ENCODE measurements around the gene AP1S1.
"Not testable (repeated sequence)": the region's sequence is repeated elsewhere in the genome, so short reads cannot be mapped to it uniquely, and the experiment has no call there.

The AP1S1 gene

DNA sequence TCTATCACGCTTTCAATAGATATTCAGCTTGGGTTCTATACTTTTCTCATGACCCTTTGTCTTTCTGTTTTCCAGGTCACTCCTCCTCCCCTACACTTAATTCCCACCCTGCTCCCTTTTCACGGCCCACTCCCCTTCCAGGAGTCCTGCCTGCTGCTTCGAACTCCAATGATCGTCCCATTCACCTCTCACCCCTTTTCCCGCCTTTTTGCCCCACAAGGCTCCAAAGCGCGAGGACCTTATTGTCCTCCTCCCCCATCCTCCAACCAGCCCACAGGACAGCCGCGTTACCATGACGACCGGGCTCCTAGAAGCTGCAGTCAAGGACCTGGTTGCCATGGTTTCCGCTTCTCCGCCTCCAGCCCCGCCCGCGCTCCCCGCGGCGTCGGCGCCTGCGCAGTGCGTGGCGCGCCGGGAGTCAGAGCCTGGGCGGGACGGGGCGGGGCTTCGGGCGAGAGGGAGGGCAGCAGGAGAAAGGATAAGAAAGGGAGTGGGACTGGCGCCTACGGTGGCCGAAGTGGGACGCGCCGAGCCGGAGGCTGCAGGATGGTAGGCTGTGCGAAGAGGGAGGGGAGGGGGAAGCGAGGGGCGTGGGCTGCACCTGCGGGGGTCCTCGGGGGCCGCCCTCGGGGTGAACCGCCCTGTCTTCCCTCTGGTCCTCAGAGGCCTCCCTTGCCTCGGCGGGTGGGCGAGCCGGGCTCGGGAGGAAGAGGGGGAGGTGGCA, at the start of gene AP1S1:
TSS of gene AP1S1 (plus strand) at position 508 of the 724 bp plus-strand sequence. CDS start at position 547, 39 bp downstream.
- Histone ChIP-seq H3K27ac (peak within 1 kb of the TSS in 1 of 2 donors; percentile 22), H3K36me3 (peaks cover 16 to 23% (median 17%) of the 10 kb centered on the region in 3 donors), H3K27me3 (peaks cover 0 to 27% of the 10 kb centered on the region in 2 donors), H3K4me3 (peak within 1 kb of the TSS; percentile 74 to 77), H3K9me3 (no peaks in the 10 kb centered on the region), H3K4me1 (peaks cover 0 to 18% (median 9%) of the 10 kb centered on the region in 4 donors)
- intact Hi-C loops (cut with DNase I; ENCODE audit: low total_unique reads), result no loop called here
- peak; percentile 88 to 95 for DNase-seq
- TF ChIP-seq, protein P1, sequence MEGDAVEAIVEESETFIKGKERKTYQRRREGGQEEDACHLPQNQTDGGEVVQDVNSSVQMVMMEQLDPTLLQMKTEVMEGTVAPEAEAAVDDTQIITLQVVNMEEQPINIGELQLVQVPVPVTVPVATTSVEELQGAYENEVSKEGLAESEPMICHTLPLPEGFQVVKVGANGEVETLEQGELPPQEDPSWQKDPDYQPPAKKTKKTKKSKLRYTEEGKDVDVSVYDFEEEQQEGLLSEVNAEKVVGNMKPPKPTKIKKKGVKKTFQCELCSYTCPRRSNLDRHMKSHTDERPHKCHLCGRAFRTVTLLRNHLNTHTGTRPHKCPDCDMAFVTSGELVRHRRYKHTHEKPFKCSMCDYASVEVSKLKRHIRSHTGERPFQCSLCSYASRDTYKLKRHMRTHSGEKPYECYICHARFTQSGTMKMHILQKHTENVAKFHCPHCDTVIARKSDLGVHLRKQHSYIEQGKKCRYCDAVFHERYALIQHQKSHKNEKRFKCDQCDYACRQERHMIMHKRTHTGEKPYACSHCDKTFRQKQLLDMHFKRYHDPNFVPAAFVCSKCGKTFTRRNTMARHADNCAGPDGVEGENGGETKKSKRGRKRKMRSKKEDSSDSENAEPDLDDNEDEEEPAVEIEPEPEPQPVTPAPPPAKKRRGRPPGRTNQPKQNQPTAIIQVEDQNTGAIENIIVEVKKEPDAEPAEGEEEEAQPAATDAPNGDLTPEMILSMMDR (IDR thresholded peaks at IDR 0.05), result no peak

DNA sequence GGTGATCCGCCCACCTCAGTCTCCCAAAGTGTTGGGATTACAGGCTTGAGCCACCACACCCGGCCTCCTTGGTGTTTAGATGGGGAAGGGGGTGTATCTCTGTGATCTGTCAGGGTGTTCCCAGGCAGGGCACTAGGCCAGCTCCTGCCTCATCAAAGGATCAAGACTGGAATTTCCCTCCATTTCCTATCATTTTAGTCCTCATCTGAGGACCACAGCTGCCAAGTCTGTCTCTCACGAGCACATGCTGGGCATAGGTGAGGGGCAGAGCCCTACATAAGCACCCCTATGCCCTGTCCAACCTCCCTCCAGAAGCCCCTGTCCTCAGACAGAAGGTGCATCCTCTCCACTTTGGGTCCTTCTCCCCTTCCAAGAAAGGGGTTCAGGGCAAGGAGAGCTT, 49.5 kb upstream of the AP1S1 start:
- no peaks in the 10 kb centered on the region for H3K36me3 ChIP-seq
- H3K4me3 ChIP-seq, result no peak overlapping the region
- TF ChIP-seq, protein P1 (IDR thresholded peaks at IDR 0.05), result no peak
- no peaks in the 10 kb centered on the region for H3K27me3 ChIP-seq
- DNase-seq, result no peak
- H3K27ac ChIP-seq, result no peak overlapping the region
- H3K9me3 ChIP-seq, result no peaks in the 10 kb centered on the region
- intact Hi-C loops (cut with DNase I; ENCODE audit: low total_unique reads), result no loop called here
- peaks cover 0 to 35% (median 23%) of the 10 kb centered on the region in 4 donors for H3K4me1 ChIP-seq

DNA sequence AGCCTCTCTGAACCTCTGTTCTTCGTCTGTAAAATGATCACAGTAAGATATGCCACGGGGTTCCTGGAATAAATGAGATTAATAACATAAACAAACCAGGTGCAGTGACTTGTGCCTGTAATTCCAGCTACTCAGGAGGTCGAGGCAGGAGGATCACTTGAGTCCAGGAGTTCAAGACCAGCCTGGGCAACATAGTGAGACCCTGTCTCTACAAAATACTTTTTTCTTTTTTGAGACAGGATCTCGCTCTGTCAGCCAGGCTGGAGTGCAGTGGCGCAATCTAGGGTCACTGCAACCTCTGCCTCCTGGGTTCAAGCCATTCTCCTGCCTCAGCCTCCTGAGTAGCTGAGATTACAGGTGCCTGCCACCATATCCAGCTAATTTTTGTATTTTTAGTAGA, 49.0 kb upstream of the AP1S1 start:
- H3K36me3 ChIP-seq; H3K4me3 ChIP-seq; H3K27me3 ChIP-seq; DNase-seq; H3K9me3 ChIP-seq; H3K27ac ChIP-seq; intact Hi-C loops (cut with DNase I; ENCODE audit: low total_unique reads): not testable (repeated sequence)
- H3K4me1 ChIP-seq, result peaks cover 0 to 34% (median 20%) of the 10 kb centered on the region in 4 donors

DNA sequence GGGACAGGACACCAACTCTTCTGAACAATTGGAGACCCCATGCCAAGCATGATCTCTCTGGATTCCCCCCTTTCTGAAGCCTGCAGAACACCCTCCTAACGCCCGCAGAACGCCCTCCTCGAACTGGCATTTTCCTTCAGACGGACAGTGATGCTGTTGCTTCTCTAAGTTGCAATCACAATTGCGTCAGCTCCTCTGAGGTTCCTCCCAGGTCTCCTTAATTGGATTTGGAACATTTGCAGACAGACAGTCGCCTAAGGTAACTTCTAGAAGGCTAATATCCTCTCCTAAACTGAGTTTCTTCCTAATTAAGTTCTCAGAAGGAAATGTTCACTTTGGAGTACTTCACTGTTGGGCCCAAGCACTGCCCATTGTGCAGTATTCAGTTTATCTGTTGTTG, 47.9 kb upstream of the AP1S1 start:
- intact Hi-C loops (cut with DNase I; ENCODE audit: low total_unique reads), result no loop called here

DNA sequence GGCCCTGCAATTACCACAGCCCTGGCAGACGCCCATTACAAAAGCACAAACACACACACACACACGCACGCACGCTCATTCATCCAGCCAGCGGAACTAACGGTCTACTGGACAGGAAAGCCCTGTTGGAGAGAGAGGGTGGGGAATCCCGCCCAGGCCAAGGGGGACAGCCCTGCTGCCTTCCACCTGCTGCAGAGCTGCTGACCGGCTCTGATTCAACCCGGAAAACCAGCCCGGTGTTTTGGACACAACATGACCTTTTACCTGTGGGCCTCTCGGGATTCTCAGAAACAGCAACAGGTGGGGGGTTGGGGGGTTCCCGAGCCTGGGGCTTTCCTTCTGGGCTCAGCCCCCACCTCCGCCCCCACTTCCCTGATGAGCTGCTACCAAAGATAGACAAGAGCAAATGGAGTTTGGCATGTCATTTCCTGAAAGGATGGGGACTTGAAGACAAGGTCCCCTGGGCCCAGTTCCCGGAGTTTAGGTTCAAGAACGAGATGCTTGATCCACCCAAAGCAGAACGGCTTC, 45.9 kb upstream of the AP1S1 start:
- H3K27me3 ChIP-seq, result no peaks in the 10 kb centered on the region
- H3K36me3 ChIP-seq, result no peaks in the 10 kb centered on the region
- TF ChIP-seq, protein P1 (IDR thresholded peaks at IDR 0.05), result no peak
- no peak overlapping the region for H3K4me3 ChIP-seq
- DNase-seq, result peak; percentile 68 to 81
- peak overlapping the region; percentile 57 to 68 for H3K27ac ChIP-seq
- intact Hi-C loops (cut with DNase I; ENCODE audit: low total_unique reads), result no loop called here
- H3K4me1 ChIP-seq, result peaks cover 0 to 39% (median 18%) of the 10 kb centered on the region in 4 donors
- H3K9me3 ChIP-seq, result no peaks in the 10 kb centered on the region

More for the DNA sequence above, 47.9 kb upstream of the AP1S1 start:
- H3K36me3 ChIP-seq, result no peaks in the 10 kb centered on the region
- H3K9me3 ChIP-seq, result no peaks in the 10 kb centered on the region
- no peaks in the 10 kb centered on the region for H3K27me3 ChIP-seq
- peaks cover 0 to 28% (median 10%) of the 10 kb centered on the region in 4 donors for H3K4me1 ChIP-seq
- DNase-seq, result no peak
- TF ChIP-seq, protein P1 (IDR thresholded peaks at IDR 0.05), result no peak
- H3K27ac ChIP-seq, result no peak overlapping the region
- no peak overlapping the region for H3K4me3 ChIP-seq

DNA sequence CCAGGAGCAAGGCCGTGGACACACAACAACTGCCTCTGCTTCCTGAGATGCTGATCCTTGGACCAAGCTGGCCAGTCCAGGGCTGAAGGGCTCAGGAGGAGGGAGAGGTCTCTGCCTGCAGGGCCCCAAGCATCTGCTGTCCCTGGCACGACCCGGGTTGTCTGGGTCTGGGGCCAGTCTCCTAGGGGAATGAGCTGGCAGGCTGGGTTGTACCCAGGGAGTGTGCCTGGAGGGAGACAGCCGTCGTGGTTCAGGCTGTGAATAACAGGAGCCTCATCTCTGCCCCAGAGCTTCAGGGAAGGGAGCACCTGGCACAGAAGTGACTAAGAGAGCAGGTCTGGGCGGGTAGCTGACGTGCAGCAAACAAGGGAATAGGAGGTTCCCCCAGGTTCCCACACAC, 45.3 kb upstream of the AP1S1 start:
- H3K4me3 ChIP-seq, result no peak overlapping the region
- no peaks in the 10 kb centered on the region for H3K36me3 ChIP-seq
- TF ChIP-seq, protein P1 (IDR thresholded peaks at IDR 0.05), result no peak
- peaks cover 0 to 39% (median 18%) of the 10 kb centered on the region in 4 donors for H3K4me1 ChIP-seq
- DNase-seq, result no peak
- no peaks in the 10 kb centered on the region for H3K27me3 ChIP-seq
- H3K9me3 ChIP-seq, result no peaks in the 10 kb centered on the region
- intact Hi-C loops (cut with DNase I; ENCODE audit: low total_unique reads), result no loop called here
- H3K27ac ChIP-seq, result peak overlapping the region; percentile 57 to 68

Measured in tibial artery (tissue), 4 donors.